Endothelial cell (in vitro differentiated cells): ENCODE measurements around the gene C1orf122. TPM values are rescaled to one million over a fixed set of nuclear protein-coding genes. Genes with fewer than 3 reads are reported as not detected.

Experiments used
- DNase-seq: peaks from one replicate; pipeline ENCODE4 v3.0.0; 2021; ENCODE audit warnings: low spot score
- H3K27ac Mint-ChIP-seq: one replicate; pipeline ENCODE4 v1.8.0; 2021; ENCODE audit warnings: mixed read lengths, inconsistent platforms; ENCODE audit not compliant: unreplicated experiment
- H3K27me3 Mint-ChIP-seq: one replicate; pipeline ENCODE4 v1.8.0; 2021; ENCODE audit warnings: mild to moderate bottlenecking, moderate library complexity, mixed read lengths, inconsistent platforms; ENCODE audit not compliant: unreplicated experiment
- H3K36me3 Mint-ChIP-seq: one replicate; pipeline ENCODE4 v1.8.0; 2021; ENCODE audit warnings: mild to moderate bottlenecking, low read depth, mixed read lengths, inconsistent platforms; ENCODE audit not compliant: unreplicated experiment
- H3K4me1 Mint-ChIP-seq: one replicate; pipeline ENCODE4 v1.8.0; 2021; ENCODE audit warnings: mild to moderate bottlenecking, mixed read lengths, inconsistent platforms; ENCODE audit not compliant: unreplicated experiment
- H3K4me3 Mint-ChIP-seq: one replicate; pipeline ENCODE4 v1.8.0; 2021; ENCODE audit warnings: mild to moderate bottlenecking, mixed read lengths, inconsistent platforms; ENCODE audit not compliant: unreplicated experiment
- H3K9me3 Mint-ChIP-seq: one replicate; pipeline ENCODE4 v1.8.0; 2021; ENCODE audit warnings: mixed read lengths, inconsistent platforms; ENCODE audit not compliant: unreplicated experiment
- total RNA-seq: library from RNA; stranded (reverse); fragmentation: NEBNext Ultra II Directional; extraction: Animal tissue kit (Norgen Biotek cat#: 25700); gene quantifications from one replicate; pipeline ENCODE4 v1.2.1, GENCODE V29; 2021; ENCODE audit not compliant: unreplicated experiment
- TF ChIP-seq, protein P1 (sequence below): fragments of 200-600 bp; sonication (generic); IDR thresholded peaks from one replicate; pipeline ENCODE4 v1.5.0; 2021; ENCODE audit warnings: antibody characterized with exemption; ENCODE audit not compliant: unreplicated experiment

The C1orf122 gene
- total RNA-seq, 1 donor from 2014 or later, result 29.4 TPM

DNA sequence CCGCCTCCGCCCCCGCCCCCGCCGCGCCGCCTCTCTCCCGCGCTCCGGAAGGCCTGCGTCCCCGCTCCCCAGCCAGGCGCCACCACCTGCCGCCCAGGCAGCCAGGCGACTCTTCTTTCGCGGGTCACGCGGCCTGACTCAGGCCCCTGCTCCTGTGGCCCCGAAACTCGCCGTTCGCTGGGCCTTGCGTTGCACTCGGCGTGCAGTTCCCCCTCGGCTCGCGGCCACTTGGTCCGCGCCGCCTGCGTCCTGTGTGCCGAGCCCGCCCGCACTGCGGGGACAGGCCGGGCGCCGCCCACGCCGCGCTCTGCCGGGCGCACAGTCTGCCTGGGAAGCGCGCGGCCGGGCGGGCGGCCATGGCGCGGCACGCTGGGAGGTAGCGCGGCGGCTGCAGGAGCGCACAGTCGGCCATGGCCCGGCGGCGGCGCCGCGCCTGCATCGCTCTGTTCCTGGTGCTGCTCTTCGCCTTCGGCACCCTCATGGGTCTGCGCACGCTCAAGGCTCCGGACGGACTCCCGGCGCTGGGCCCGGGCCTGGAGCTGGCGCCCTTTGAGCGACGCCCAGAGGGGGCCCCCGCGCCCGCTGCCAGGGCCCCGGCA lies 13.7 kb upstream of the C1orf122 start, which contains the start of gene MANEAL:
MANEAL (plus strand) TSS at position 75 of the 599 bp plus-strand sequence; CDS start at position 411, 336 bp downstream.
- no peaks in the 10 kb centered on the region for H3K9me3 Mint-ChIP-seq
- DNase-seq, result peak; percentile 47
- no peaks in the 10 kb centered on the region for H3K4me1 Mint-ChIP-seq
- peak within 1 kb of the TSS; percentile 56 for H3K4me3 Mint-ChIP-seq
- peaks cover 12% of the 10 kb centered on the region for H3K27me3 Mint-ChIP-seq
- H3K27ac Mint-ChIP-seq, result no peak within 1 kb of the TSS
- TF ChIP-seq, protein P1, sequence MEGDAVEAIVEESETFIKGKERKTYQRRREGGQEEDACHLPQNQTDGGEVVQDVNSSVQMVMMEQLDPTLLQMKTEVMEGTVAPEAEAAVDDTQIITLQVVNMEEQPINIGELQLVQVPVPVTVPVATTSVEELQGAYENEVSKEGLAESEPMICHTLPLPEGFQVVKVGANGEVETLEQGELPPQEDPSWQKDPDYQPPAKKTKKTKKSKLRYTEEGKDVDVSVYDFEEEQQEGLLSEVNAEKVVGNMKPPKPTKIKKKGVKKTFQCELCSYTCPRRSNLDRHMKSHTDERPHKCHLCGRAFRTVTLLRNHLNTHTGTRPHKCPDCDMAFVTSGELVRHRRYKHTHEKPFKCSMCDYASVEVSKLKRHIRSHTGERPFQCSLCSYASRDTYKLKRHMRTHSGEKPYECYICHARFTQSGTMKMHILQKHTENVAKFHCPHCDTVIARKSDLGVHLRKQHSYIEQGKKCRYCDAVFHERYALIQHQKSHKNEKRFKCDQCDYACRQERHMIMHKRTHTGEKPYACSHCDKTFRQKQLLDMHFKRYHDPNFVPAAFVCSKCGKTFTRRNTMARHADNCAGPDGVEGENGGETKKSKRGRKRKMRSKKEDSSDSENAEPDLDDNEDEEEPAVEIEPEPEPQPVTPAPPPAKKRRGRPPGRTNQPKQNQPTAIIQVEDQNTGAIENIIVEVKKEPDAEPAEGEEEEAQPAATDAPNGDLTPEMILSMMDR, result no peak
- H3K36me3 Mint-ChIP-seq, result peaks cover under 1% of the 10 kb centered on the region

DNA sequence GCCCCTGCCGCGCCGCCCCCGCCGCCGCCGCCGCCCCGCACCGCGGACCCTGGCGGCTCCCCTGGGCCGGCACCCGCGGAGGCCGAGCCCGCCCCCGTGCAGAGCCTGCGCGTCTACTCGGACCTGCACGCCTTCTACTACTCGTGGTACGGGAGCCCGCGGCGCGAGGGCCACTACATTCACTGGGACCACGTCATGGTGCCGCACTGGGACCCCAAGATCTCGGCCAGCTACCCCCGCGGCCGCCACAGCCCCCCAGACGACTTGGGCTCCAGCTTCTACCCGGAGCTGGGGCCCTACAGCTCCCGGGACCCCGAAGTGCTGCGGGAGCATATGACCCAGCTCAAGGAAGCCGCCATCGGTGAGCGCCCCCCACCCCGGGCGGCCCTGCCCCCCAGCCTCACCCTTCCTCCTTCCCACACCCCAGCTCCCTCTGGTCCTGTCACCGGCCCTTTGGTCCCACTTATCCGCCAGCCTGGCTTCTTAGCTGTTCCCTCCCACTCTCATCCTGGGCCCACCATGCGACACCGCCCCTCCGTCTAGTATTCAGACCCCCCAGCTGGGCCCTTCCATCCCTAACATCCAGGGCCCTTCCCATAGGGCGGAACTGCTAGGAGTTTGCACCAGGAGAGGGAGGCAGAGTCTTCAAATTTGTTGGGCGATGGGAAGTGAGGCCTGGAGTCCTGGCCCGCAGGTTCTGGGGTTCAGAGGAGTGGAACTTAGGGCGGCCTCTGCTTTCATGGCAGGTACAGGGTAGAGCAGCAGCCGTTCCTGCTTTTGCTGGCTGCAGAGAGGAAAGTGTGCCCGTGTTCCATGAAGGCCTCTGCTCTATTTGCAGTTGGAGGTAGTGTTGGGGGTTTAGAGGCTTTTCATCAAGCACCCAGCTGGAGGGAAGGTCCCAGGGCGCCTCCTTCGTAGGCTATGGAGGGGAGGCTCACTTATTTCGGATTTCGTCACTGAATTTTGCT lies 12.9 kb upstream of the C1orf122 start:
- TF ChIP-seq, protein P1, result no peak
- Mint-ChIP-seq H3K36me3 (peaks cover 4% of the 10 kb centered on the region), H3K27ac (no peak overlapping the region), H3K27me3 (peaks cover 12% of the 10 kb centered on the region), H3K4me1 (no peaks in the 10 kb centered on the region), H3K9me3 (no peaks in the 10 kb centered on the region), H3K4me3 (no peak overlapping the region)
- DNase-seq, result no peak

DNA sequence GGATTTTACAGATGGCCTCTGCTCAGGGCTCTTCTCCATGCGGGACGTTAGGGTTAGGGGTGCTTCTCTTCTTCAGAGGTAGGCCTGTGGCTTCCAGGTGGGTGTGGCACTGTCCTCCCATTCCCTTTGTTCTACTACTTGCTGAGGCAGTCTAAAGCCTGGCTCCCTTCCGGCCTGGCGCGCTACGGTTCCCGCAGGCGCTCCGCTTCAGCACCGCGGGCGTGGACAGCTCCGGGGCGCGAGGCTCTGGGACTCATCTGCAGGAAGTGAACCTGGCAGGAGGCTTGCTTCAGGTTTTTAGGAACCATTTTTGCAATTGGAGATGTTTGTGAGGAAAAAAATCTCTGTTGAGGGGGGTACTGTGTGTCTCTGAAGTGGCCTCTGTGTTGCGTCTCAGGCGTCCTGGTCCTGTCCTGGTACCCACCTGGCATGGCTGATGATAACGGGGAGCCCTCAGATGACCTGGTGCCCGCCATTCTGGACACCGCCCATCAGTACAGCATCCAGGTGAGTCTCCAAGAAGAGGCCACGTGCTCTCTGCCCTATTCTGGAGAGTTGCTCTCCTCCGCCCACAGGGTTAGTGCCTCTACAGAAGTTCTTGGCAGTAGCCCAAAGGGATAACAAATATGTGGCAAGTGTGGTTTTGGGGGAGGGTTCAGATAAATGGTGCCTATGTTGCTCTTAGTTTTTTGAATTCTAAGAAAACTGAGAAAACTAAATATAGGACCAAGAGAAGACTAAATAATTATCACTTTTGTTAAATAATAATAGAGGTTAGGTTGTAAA lies 12.1 kb upstream of the C1orf122 start:
- no peak overlapping the region for H3K27ac Mint-ChIP-seq
- no peaks in the 10 kb centered on the region for H3K4me1 Mint-ChIP-seq
- no peaks in the 10 kb centered on the region for H3K9me3 Mint-ChIP-seq
- H3K36me3 Mint-ChIP-seq, result peaks cover 4% of the 10 kb centered on the region
- TF ChIP-seq, protein P1, result no peak
- DNase-seq, result peak; percentile 71
- peak overlapping the region; percentile 43 for H3K4me3 Mint-ChIP-seq
- H3K27me3 Mint-ChIP-seq, result peaks cover 14% of the 10 kb centered on the region

DNA sequence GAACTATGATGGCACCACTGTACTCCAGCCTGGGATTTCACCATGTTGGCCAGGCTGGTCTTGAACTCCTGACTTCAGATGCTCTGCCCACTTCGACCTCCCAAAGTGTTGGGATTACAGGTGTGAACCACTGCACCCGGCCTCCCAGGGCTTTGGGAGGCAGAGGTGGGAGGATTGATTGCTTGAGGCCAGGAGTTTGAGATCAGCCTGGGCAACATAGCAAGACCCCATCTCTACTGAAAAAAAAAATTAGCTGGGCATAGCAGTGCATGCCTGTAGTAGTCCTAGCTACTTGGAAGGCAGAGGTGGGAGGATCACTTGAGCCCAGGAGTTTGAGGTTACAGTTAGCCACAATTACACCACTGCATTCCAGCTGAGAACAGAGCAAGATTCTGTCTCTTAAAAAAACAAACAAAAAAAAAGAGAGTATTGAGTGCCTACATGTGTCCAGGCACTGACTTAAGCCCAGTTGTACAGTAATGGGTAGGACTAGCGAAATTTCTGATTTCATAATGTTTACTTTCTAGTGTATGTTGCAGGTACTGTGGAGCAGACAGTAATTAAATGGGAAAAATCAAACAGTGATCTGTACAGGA lies 9.7 kb upstream of the C1orf122 start:
- Mint-ChIP-seq H3K36me3 (peaks cover 6% of the 10 kb centered on the region), H3K27ac (no peak overlapping the region), H3K4me1 (no peaks in the 10 kb centered on the region), H3K4me3 (no peak overlapping the region), H3K27me3 (peaks cover 8% of the 10 kb centered on the region), H3K9me3 (no peaks in the 10 kb centered on the region)
- no peak for DNase-seq
- TF ChIP-seq, protein P1, result no peak
